Endothelial cell (in vitro differentiated cells): ENCODE results near the gene NUTM2G. TPM values are rescaled to one million over a fixed set of nuclear protein-coding genes. Genes with fewer than 3 reads are reported as not detected.
"Not testable (repeated sequence)": the region's sequence is repeated elsewhere in the genome, so short reads cannot be mapped to it uniquely, and the experiment has no call there.

ENCODE experiments used
- DNase-seq: peaks from one replicate; pipeline ENCODE4 v3.0.0; 2021; ENCODE audit warnings: low spot score
- H3K27ac Mint-ChIP-seq: one replicate; pipeline ENCODE4 v1.8.0; 2021; ENCODE audit warnings: mixed read lengths, inconsistent platforms; ENCODE audit not compliant: unreplicated experiment
- H3K27me3 Mint-ChIP-seq: one replicate; pipeline ENCODE4 v1.8.0; 2021; ENCODE audit warnings: mild to moderate bottlenecking, moderate library complexity, mixed read lengths, inconsistent platforms; ENCODE audit not compliant: unreplicated experiment
- H3K36me3 Mint-ChIP-seq: one replicate; pipeline ENCODE4 v1.8.0; 2021; ENCODE audit warnings: mild to moderate bottlenecking, low read depth, mixed read lengths, inconsistent platforms; ENCODE audit not compliant: unreplicated experiment
- H3K4me1 Mint-ChIP-seq: one replicate; pipeline ENCODE4 v1.8.0; 2021; ENCODE audit warnings: mild to moderate bottlenecking, mixed read lengths, inconsistent platforms; ENCODE audit not compliant: unreplicated experiment
- H3K4me3 Mint-ChIP-seq: one replicate; pipeline ENCODE4 v1.8.0; 2021; ENCODE audit warnings: mild to moderate bottlenecking, mixed read lengths, inconsistent platforms; ENCODE audit not compliant: unreplicated experiment
- H3K9me3 Mint-ChIP-seq: one replicate; pipeline ENCODE4 v1.8.0; 2021; ENCODE audit warnings: mixed read lengths, inconsistent platforms; ENCODE audit not compliant: unreplicated experiment
- long read RNA-seq: library from polyadenylated mRNA; unstranded; transcript quantifications from one replicate; pipeline ENCODE4 v2.0.0, GENCODE V29; 2020; ENCODE audit not compliant: unreplicated experiment
- total RNA-seq: library from RNA; stranded (reverse); fragmentation: NEBNext Ultra II Directional; extraction: Animal tissue kit (Norgen Biotek cat#: 25700); gene quantifications from one replicate; pipeline ENCODE4 v1.2.1, GENCODE V29; 2021; ENCODE audit not compliant: unreplicated experiment
- TF ChIP-seq, protein P1 (sequence below): fragments of 200-600 bp; sonication (generic); IDR thresholded peaks from one replicate; pipeline ENCODE4 v1.5.0; 2021; ENCODE audit warnings: antibody characterized with exemption; ENCODE audit not compliant: unreplicated experiment

NUTM2G gene, protein sequence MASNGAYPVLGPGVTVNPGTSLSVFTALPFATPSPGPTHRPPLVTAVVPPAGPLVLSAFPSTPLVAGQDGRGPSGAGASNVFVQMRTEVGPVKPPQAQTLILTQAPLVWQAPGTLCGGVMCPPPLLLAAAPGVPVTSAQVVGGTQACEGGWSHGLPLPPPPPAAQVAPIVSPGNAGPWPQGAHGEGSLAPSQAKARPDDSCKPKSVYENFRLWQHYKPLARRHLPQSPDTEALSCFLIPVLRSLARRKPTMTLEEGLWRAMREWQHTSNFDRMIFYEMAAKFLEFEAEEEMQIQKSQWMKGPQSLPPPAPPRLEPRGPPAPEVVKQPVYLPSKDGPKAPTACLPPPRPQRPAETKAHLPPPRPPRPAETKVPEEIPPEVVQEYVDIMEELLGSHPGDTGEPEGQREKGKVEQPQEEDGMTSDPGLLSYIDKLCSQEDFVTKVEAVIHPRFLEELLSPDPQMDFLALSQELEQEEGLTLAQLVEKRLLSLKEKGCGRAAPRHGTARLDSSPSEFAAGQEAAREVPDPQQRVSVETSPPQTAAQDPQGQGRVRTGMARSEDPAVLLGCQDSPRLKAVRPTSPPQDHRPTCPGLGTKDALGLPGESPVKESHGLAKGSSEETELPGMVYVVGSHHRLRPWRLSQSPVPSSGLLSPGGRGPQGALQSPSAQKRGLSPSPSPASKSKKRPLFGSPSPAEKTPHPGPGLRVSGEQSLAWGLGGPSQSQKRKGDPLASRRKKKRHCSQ
- not detected for total RNA-seq
- long read RNA-seq, result 0 reads

DNA sequence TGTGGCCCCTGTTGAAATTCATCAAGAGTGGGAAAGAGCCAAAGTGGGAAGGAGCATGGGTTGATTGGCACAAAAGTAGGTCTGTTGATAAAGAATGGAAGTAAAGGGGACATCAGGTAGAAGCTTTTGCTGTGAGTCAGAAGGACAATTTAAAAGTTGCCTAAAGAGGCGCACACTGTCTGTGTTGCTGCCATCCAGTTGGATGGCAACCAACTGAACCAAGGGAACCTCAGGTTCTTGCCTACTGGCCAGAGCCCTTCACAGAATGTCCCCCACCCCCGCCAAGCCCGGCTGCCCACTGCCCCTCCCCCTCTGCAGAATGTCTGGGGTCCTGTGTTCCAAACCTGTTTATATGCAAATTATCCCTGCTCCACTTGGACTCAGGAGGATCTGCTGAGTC, at the start of gene NUTM2G:
TSS of gene NUTM2G (plus strand) at position 301 of the 400 bp plus-strand sequence. CDS start 182 bp downstream, outside the sequence.
- H3K36me3 Mint-ChIP-seq, DNase-seq, H3K9me3 Mint-ChIP-seq, H3K4me1 Mint-ChIP-seq, H3K27me3 Mint-ChIP-seq, H3K4me3 Mint-ChIP-seq, H3K27ac Mint-ChIP-seq: not testable (repeated sequence)

DNA sequence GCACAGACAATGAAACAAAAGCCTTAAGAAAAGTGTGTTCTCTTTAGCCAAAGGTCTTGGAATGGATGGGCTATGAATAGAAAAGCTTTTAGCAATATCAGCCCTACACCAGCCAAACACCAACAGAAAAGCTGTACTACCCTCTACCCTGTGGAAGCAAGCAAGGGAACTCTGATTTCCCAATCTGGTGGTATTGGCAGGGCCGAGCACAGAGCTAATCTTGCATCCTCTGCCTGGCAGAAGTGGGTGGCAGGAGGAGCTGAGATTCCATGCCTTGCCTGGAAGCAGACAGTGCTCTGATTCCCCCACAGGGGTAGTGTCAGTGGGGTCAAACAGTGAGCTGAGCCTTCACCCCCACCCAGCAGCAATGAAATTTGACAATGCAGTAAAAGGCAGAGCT, 44.7 kb upstream of the NUTM2G start:
- no peak for DNase-seq
- no peak overlapping the region for H3K27ac Mint-ChIP-seq
- no peaks in the 10 kb centered on the region for H3K9me3 Mint-ChIP-seq
- TF ChIP-seq, protein P1, sequence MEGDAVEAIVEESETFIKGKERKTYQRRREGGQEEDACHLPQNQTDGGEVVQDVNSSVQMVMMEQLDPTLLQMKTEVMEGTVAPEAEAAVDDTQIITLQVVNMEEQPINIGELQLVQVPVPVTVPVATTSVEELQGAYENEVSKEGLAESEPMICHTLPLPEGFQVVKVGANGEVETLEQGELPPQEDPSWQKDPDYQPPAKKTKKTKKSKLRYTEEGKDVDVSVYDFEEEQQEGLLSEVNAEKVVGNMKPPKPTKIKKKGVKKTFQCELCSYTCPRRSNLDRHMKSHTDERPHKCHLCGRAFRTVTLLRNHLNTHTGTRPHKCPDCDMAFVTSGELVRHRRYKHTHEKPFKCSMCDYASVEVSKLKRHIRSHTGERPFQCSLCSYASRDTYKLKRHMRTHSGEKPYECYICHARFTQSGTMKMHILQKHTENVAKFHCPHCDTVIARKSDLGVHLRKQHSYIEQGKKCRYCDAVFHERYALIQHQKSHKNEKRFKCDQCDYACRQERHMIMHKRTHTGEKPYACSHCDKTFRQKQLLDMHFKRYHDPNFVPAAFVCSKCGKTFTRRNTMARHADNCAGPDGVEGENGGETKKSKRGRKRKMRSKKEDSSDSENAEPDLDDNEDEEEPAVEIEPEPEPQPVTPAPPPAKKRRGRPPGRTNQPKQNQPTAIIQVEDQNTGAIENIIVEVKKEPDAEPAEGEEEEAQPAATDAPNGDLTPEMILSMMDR, result no peak
- peaks cover 2% of the 10 kb centered on the region for H3K4me1 Mint-ChIP-seq
- no peaks in the 10 kb centered on the region for H3K36me3 Mint-ChIP-seq
- H3K4me3 Mint-ChIP-seq, result no peak overlapping the region
- H3K27me3 Mint-ChIP-seq, result peaks cover 1% of the 10 kb centered on the region

DNA sequence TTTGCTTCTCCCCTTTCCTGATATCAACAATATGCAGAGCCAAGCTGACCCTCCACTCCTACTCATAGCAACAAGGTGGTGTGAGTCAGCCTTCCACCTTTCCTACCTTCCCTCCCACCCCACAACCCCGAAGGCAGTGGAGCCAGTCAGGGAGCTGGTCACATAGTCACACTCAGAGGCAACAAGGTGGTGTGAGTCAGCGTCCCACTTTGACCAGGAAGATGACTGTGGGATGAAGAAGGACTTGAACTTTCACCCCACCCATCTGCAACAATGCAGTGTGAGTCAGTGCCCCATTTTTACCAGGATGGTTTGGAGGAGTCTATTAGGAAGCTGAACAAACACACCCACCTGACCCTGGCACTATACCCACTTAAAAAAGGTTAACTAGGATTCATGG, 44.2 kb upstream of the NUTM2G start:
- Mint-ChIP-seq H3K27ac (no peak overlapping the region), H3K4me3 (no peak overlapping the region), H3K27me3 (peaks cover 1% of the 10 kb centered on the region), H3K36me3 (no peaks in the 10 kb centered on the region), H3K9me3 (no peaks in the 10 kb centered on the region), H3K4me1 (peaks cover 2% of the 10 kb centered on the region)
- TF ChIP-seq, protein P1, result no peak
- DNase-seq, result no peak

DNA sequence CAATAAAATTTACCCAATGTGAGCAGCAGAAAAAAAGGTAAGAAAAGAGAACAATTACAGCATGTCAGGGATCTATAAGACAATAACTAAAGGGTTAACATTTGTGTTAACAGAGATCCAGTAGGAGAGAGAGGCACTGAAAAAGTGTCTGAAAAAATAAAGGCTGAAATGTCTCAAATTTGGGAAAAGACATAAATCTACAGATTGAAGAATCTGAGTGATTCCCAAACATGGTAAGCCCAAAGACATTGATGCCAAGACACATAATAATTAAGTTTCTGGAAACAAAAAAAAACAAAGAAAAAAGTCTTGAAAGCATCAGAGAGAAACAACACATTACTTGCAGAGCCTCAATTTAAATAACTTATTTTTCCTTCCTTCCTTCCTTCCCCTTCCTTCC, 43.2 kb upstream of the NUTM2G start:
- H3K9me3 Mint-ChIP-seq, result no peaks in the 10 kb centered on the region
- H3K27me3 Mint-ChIP-seq, result peaks cover 1% of the 10 kb centered on the region
- no peak overlapping the region for H3K27ac Mint-ChIP-seq
- H3K4me1 Mint-ChIP-seq, result peaks cover 2% of the 10 kb centered on the region
- no peak for DNase-seq
- H3K4me3 Mint-ChIP-seq, result no peak overlapping the region
- peaks cover 6% of the 10 kb centered on the region for H3K36me3 Mint-ChIP-seq
- TF ChIP-seq, protein P1, result no peak

DNA sequence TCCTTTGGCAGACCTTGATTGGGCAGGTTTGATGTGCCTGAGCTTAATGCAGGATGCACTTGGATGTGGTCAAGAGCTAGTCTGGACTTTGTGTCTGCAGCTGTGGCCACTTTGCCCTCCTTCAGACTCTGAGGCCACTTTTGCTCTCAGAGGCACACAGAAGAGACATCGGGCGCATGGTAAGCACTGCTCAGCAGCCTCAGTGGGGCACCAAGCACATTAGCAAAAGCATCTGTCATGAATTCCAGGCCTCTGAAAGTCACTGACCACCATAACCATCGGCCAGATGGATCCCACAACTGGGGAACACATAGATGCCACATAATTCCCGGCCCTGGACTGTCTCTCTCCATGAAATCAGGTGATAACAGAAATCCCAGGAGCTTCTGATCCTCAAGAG, 40.1 kb upstream of the NUTM2G start:
- peaks cover 1% of the 10 kb centered on the region for H3K27me3 Mint-ChIP-seq
- TF ChIP-seq, protein P1, result no peak

More for the DNA sequence above, 40.1 kb upstream of the NUTM2G start:
- H3K27ac Mint-ChIP-seq, result no peak overlapping the region
- H3K36me3 Mint-ChIP-seq, result peaks cover 16% of the 10 kb centered on the region
- H3K4me3 Mint-ChIP-seq, result no peak overlapping the region
- H3K9me3 Mint-ChIP-seq, result no peaks in the 10 kb centered on the region
- H3K4me1 Mint-ChIP-seq, result peaks cover 2% of the 10 kb centered on the region
- DNase-seq, result no peak
